ENCODE results near the gene MARCHF2.

MARCHF2 gene

GRCh38 chr19:8426283-8426682 lies 13.2 kb downstream of the MARCHF2 start:
- no peak overlapping the region for H3K4me2 ChIP-seq
- H3K4me3 ChIP-seq (IDR thresholded peaks at IDR 0.05; ENCODE audit: insufficient read depth, low read depth, low read length): no peak overlapping the region
- H3K9ac ChIP-seq: no peak overlapping the region
- H4K20me1 ChIP-seq (ENCODE audit: insufficient read depth): no peaks in the 10 kb centered on the region
- no peaks in the 10 kb centered on the region for H3K36me3 ChIP-seq (ENCODE audit: insufficient read depth)
- H3K27ac ChIP-seq: no peak overlapping the region
- TF ChIP-seq, protein P1, sequence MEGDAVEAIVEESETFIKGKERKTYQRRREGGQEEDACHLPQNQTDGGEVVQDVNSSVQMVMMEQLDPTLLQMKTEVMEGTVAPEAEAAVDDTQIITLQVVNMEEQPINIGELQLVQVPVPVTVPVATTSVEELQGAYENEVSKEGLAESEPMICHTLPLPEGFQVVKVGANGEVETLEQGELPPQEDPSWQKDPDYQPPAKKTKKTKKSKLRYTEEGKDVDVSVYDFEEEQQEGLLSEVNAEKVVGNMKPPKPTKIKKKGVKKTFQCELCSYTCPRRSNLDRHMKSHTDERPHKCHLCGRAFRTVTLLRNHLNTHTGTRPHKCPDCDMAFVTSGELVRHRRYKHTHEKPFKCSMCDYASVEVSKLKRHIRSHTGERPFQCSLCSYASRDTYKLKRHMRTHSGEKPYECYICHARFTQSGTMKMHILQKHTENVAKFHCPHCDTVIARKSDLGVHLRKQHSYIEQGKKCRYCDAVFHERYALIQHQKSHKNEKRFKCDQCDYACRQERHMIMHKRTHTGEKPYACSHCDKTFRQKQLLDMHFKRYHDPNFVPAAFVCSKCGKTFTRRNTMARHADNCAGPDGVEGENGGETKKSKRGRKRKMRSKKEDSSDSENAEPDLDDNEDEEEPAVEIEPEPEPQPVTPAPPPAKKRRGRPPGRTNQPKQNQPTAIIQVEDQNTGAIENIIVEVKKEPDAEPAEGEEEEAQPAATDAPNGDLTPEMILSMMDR (conservative IDR thresholded peaks at IDR 0.05; ENCODE audit: low read depth, low read length): no peak
- no peak overlapping the region for H2AFZ ChIP-seq (ENCODE audit: low read depth)
- H3K27me3 ChIP-seq (ENCODE audit: insufficient read depth, low read depth): no peaks in the 10 kb centered on the region
- no peaks in the 10 kb centered on the region for H3K79me2 ChIP-seq (ENCODE audit: insufficient read depth, low read depth)
- H3K4me1 ChIP-seq (ENCODE audit: low read depth, poor library complexity, severe bottlenecking): no peaks in the 10 kb centered on the region

DNA sequence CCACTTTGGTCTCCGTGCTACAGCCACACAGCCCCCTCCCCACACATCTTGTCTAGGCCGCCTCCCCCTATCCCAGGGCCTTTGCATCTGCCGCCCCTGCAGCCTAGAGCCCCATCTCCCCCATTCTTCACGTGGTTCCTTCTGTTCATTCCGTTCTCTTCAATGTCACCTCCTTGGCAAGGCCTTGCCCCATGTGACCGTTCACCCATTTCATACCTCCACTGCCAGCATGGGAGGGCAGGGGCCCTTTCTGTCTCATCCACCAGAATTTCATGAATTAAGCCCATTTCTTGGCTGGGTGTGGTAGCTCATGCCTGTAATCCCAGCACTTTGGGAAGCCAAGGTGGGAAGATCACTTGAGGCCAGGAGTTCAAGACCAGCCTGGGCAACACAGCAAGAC lies 15.9 kb downstream of the MARCHF2 start:
- Histone ChIP-seq H3K4me3 (IDR thresholded peaks at IDR 0.05; ENCODE audit: insufficient read depth, low read depth, low read length) (no peak overlapping the region), H3K9ac (no peak overlapping the region), H3K27ac (no peak overlapping the region), H3K4me2 (no peak overlapping the region), H4K20me1 (ENCODE audit: insufficient read depth) (no peaks in the 10 kb centered on the region), H3K27me3 (ENCODE audit: insufficient read depth, low read depth) (no peaks in the 10 kb centered on the region), H3K79me2 (ENCODE audit: insufficient read depth, low read depth) (no peaks in the 10 kb centered on the region), H3K4me1 (ENCODE audit: low read depth, poor library complexity, severe bottlenecking) (no peaks in the 10 kb centered on the region), H2AFZ (ENCODE audit: low read depth) (no peak overlapping the region), H3K36me3 (ENCODE audit: insufficient read depth) (no peaks in the 10 kb centered on the region)
- TF ChIP-seq, protein P1 (conservative IDR thresholded peaks at IDR 0.05; ENCODE audit: low read depth, low read length): no peak

- H2AFZ ChIP-seq (ENCODE audit: low read depth): no peak overlapping the region
- no peak overlapping the region for H3K4me3 ChIP-seq (IDR thresholded peaks at IDR 0.05; ENCODE audit: insufficient read depth, low read depth, low read length)
- H3K4me1 ChIP-seq (ENCODE audit: low read depth, poor library complexity, severe bottlenecking): no peaks in the 10 kb centered on the region
- H3K36me3 ChIP-seq (ENCODE audit: insufficient read depth): no peaks in the 10 kb centered on the region
- TF ChIP-seq, protein P1 (conservative IDR thresholded peaks at IDR 0.05; ENCODE audit: low read depth, low read length): no peak
- no peak overlapping the region for H3K27ac ChIP-seq
- no peaks in the 10 kb centered on the region for H3K27me3 ChIP-seq (ENCODE audit: insufficient read depth, low read depth)
- no peaks in the 10 kb centered on the region for H4K20me1 ChIP-seq (ENCODE audit: insufficient read depth)
- no peak overlapping the region for H3K4me2 ChIP-seq
- H3K9ac ChIP-seq: no peak overlapping the region
- no peaks in the 10 kb centered on the region for H3K79me2 ChIP-seq (ENCODE audit: insufficient read depth, low read depth)
These were observed 16.7 kb downstream of the MARCHF2 start for GRCh38 chr19:8429826-8430225.

- Histone ChIP-seq H4K20me1 (ENCODE audit: insufficient read depth) (no peaks in the 10 kb centered on the region), H3K4me3 (IDR thresholded peaks at IDR 0.05; ENCODE audit: insufficient read depth, low read depth, low read length) (no peak overlapping the region), H2AFZ (ENCODE audit: low read depth) (no peak overlapping the region), H3K27ac (no peak overlapping the region), H3K27me3 (ENCODE audit: insufficient read depth, low read depth) (no peaks in the 10 kb centered on the region), H3K4me2 (no peak overlapping the region), H3K79me2 (ENCODE audit: insufficient read depth, low read depth) (no peaks in the 10 kb centered on the region), H3K9ac (no peak overlapping the region), H3K36me3 (ENCODE audit: insufficient read depth) (no peaks in the 10 kb centered on the region), H3K4me1 (ENCODE audit: low read depth, poor library complexity, severe bottlenecking) (no peaks in the 10 kb centered on the region)
- TF ChIP-seq, protein P1 (conservative IDR thresholded peaks at IDR 0.05; ENCODE audit: low read depth, low read length): no peak
These were observed 17.5 kb downstream of the MARCHF2 start for GRCh38 chr19:8430650-8431049.

Measured in KMS-11 (cell line).